ENCODE results near the gene MALSU1. TPM values are rescaled to one million over a fixed set of nuclear protein-coding genes. Genes with fewer than 3 reads are reported as not detected.

MALSU1 gene
- total RNA-seq, 1 donor from 2014 or later, result 94.6 TPM

- DNase-seq (ENCODE audit: low read depth), result no peak
These were observed 59.1 kb downstream of the MALSU1 start for GRCh38 chr7:23358152-23358674.

Other genes starting within 250 kb of the MALSU1 start
- gene KLHL7, start 193.6 kb upstream of the MALSU1 start, total RNA-seq, result 50.0 and 53.2 TPM in 2 replicates
- gene NUP42, start 117.3 kb upstream of the MALSU1 start, total RNA-seq, result 64.1 and 70.2 TPM in 2 replicates
- gene GPNMB, start 52.6 kb upstream of the MALSU1 start, total RNA-seq, result 382 and 539 TPM in 2 replicates
- gene IGF2BP3, start 171.2 kb downstream of the MALSU1 start, total RNA-seq, result 23.4 and 28.0 TPM in 2 replicates
- 17.4 and 24.4 TPM in 2 replicates for gene TRA2A, start 232.6 kb downstream of the MALSU1 start, total RNA-seq